H1 (cell line): ENCODE measurements around the gene NUDC. TPM values are rescaled to one million over a fixed set of nuclear protein-coding genes. Genes with fewer than 3 reads are reported as not detected.

ENCODE experiments used
- CTCF ChIA-PET: fragments of 300-600 bp; sonication (Branson Sonifier 250); formaldehyde crosslinking; loops from one replicate; lab custom pipeline; 2021; ENCODE audit not compliant: partially characterized antibody; lab: Charles Lee
- POLR2A ChIA-PET: fragments of 300-600 bp; sonication (Branson Sonifier 250); formaldehyde crosslinking; loops from one replicate; lab custom pipeline; 2021; ENCODE audit warnings: inconsistent platforms; ENCODE audit not compliant: partially characterized antibody; lab: Charles Lee
- DNase-seq, 2 experiments: peaks; one replicate each; pipeline versions ENCODE4 v3.0.0 to v3.0.0-alpha.2; 2010 to 2022; ENCODE audit warnings: low spot score in 2 of 2, low read depth in 1 of 2, mixed read lengths in 1 of 2
- FAIRE-seq: peaks from 2 replicates; lab custom pipeline; 2011; peaks lifted over from hg19 to GRCh38; lab: Jason Lieb, UNC
- H2AFZ ChIP-seq: 2 replicates; pipeline ENCODE4 v1.8.1; 2012; ENCODE audit warnings: low read length, inconsistent platforms
- H2AK5ac ChIP-seq: 2 replicates; pipeline ENCODE4 v1.6.1; 2013; ENCODE audit warnings: low read depth, low read length
- H2BK120ac ChIP-seq: replicated peaks from 2 replicates; pipeline ENCODE3; 2013; ENCODE audit warnings: low read depth, low read length, inconsistent platforms
- H2BK12ac ChIP-seq: 2 replicates; pipeline ENCODE4 v1.6.1; 2013; ENCODE audit warnings: low read depth, low read length
- H2BK15ac ChIP-seq: 2 replicates; pipeline ENCODE4 v1.6.1; 2013; ENCODE audit warnings: low read length
- H2BK20ac ChIP-seq: 2 replicates; pipeline ENCODE4 v1.6.1; 2013; ENCODE audit warnings: low read length
- H2BK5ac ChIP-seq: 2 replicates; pipeline ENCODE4 v1.6.1; 2013; ENCODE audit warnings: low read depth, low read length
- H3K14ac ChIP-seq: 2 replicates; pipeline ENCODE4 v1.6.1; 2013; ENCODE audit warnings: inconsistent platforms; ENCODE audit not compliant: insufficient read length
- H3K18ac ChIP-seq: 2 replicates; pipeline ENCODE4 v1.6.1; 2013; ENCODE audit warnings: low read length; ENCODE audit errors: extremely low read depth
- H3K23ac ChIP-seq: 2 replicates; pipeline ENCODE4 v1.6.1; 2013; ENCODE audit warnings: inconsistent platforms; ENCODE audit not compliant: insufficient read length
- H3K23me2 ChIP-seq: 2 replicates; pipeline ENCODE4 v1.6.1; 2013; ENCODE audit warnings: low read depth, low read length
- H3K27ac ChIP-seq: 2 replicates; pipeline ENCODE4 v1.6.1; 2011; ENCODE audit warnings: low read depth, low read length, inconsistent platforms
- H3K27me3 ChIP-seq, 4 experiments: replicated peaks in 1 of 4; 1 replicate in 1 of 4; 2 replicates in 3 of 4; pipeline versions ENCODE4 v1.6.1 to v1.8.1; 2011 to 2013; ENCODE audit warnings: low read length in 3 of 4, mild to moderate bottlenecking in 3 of 4, inconsistent platforms in 2 of 4, mixed read lengths in 2 of 4, moderate library complexity in 1 of 4; ENCODE audit not compliant: control insufficient read depth in 3 of 4, insufficient read depth in 3 of 4; ENCODE audit errors: extremely low read depth in 1 of 4
- H3K36me3 ChIP-seq, 4 experiments: 2 replicates each; pipeline versions ENCODE4 v1.6.1 to v1.8.1; 2011 to 2013; ENCODE audit warnings: mild to moderate bottlenecking in 4 of 4, low read length in 3 of 4, moderate library complexity in 2 of 4, control low read depth in 1 of 4, inconsistent platforms in 1 of 4; ENCODE audit not compliant: insufficient read depth in 4 of 4, control insufficient read depth in 2 of 4
- H3K4ac ChIP-seq: replicated peaks from 2 replicates; pipeline ENCODE3; 2013; ENCODE audit warnings: low read length, low read depth, mixed read lengths, inconsistent platforms; ENCODE audit not compliant: insufficient read length
- H3K4me1 ChIP-seq, 4 experiments: replicated peaks in 1 of 4; 1 replicate in 1 of 4; 2 replicates in 3 of 4; pipeline versions ENCODE4 v1.6.1 to v1.8.1; 2011 to 2013; ENCODE audit warnings: low read length in 3 of 4, inconsistent platforms in 2 of 4, mixed read lengths in 1 of 4; ENCODE audit not compliant: insufficient read depth in 4 of 4, control insufficient read depth in 3 of 4
- H3K4me2 ChIP-seq, 2 experiments: 2 replicates each; pipeline versions ENCODE4 v1.6.1 to v1.8.1; 2011 to 2013; ENCODE audit warnings: low read depth in 2 of 2, low read length in 2 of 2, control low read depth in 1 of 2, inconsistent platforms in 1 of 2, mild to moderate bottlenecking in 1 of 2; ENCODE audit not compliant: insufficient read depth in 1 of 2
- H3K4me3 ChIP-seq, 4 experiments: fragments of 200-600, 300-600 bp in 1 of 4; sonication (generic), shearing (Covaris generic), sonication (Bioruptor Twin) in 1 of 4; 2 replicates each; pipeline versions ENCODE4 v1.5.1 to v1.8.1; 2011 to 2016; ENCODE audit warnings: low read length in 4 of 4, low read depth in 3 of 4, control low read depth in 2 of 4, inconsistent platforms in 2 of 4, mild to moderate bottlenecking in 2 of 4, mixed read lengths in 1 of 4, moderate library complexity in 1 of 4; ENCODE audit not compliant: insufficient read depth in 2 of 4; ENCODE audit errors: extremely low read depth in 1 of 4
- H3K56ac ChIP-seq: replicated peaks from 2 replicates; pipeline ENCODE3; 2013; ENCODE audit warnings: low read depth, mild to moderate bottlenecking, mixed read lengths, low read length, inconsistent platforms; ENCODE audit not compliant: insufficient read length
- H3K79me1 ChIP-seq: 2 replicates; pipeline ENCODE4 v1.6.1; 2013; ENCODE audit warnings: low read depth, low read length, control low read depth
- H3K79me2 ChIP-seq, 2 experiments: 2 replicates each; pipeline versions ENCODE4 v1.6.1 to v1.8.1; 2012 to 2013; ENCODE audit warnings: low read length in 2 of 2, mild to moderate bottlenecking in 2 of 2, inconsistent platforms in 1 of 2; ENCODE audit not compliant: insufficient read depth in 2 of 2, control insufficient read depth in 1 of 2
- H3K9ac ChIP-seq, 4 experiments: replicated peaks in 1 of 4; 1 replicate in 1 of 4; 2 replicates in 3 of 4; pipeline versions ENCODE4 v1.6.1 to v1.8.1; 2011 to 2013; ENCODE audit warnings: low read depth in 3 of 4, low read length in 3 of 4, control low read depth in 2 of 4, mild to moderate bottlenecking in 2 of 4, moderate library complexity in 2 of 4, inconsistent platforms in 1 of 4; ENCODE audit errors: extremely low read depth in 1 of 4
- H3K9me3 ChIP-seq, 2 experiments: 2 replicates each; pipeline versions ENCODE4 v1.6.1 to v1.8.1; 2012 to 2013; ENCODE audit warnings: mild to moderate bottlenecking in 2 of 2, moderate library complexity in 2 of 2, control low read depth in 1 of 2, inconsistent platforms in 1 of 2, low read depth in 1 of 2, low read length in 1 of 2, mixed read lengths in 1 of 2; ENCODE audit not compliant: insufficient read depth in 2 of 2
- H4K20me1 ChIP-seq, 2 experiments: replicated peaks in 1 of 2; 2 replicates each; pipeline versions ENCODE3 to v1.8.1; 2011 to 2013; ENCODE audit warnings: inconsistent platforms in 2 of 2, low read length in 2 of 2, mild to moderate bottlenecking in 1 of 2; ENCODE audit not compliant: insufficient read depth in 2 of 2, control insufficient read depth in 1 of 2
- H4K5ac ChIP-seq: 2 replicates; pipeline ENCODE4 v1.6.1; 2013; ENCODE audit warnings: low read length, low read depth, mixed read lengths, inconsistent platforms; ENCODE audit not compliant: insufficient read length
- H4K8ac ChIP-seq: 2 replicates; pipeline ENCODE4 v1.8.0; 2013; ENCODE audit warnings: mild to moderate bottlenecking, moderate library complexity, low read length, inconsistent platforms; ENCODE audit not compliant: insufficient read depth; ENCODE audit errors: extremely low read depth
- H4K91ac ChIP-seq: replicated peaks from 2 replicates; pipeline ENCODE3; 2013; ENCODE audit warnings: low read length, mixed read lengths, inconsistent platforms; ENCODE audit not compliant: insufficient read length
- ASH2L ChIP-seq: fragments of 200-600, 300-600 bp; sonication (generic); IDR thresholded peaks from one replicate; pipeline ENCODE4 v1.7.1; 2017; ENCODE audit warnings: low read length
- ATF3 ChIP-seq: IDR thresholded peaks from 2 replicates; pipeline ENCODE4 v1.6.1; 2011; ENCODE audit warnings: low read depth, mild to moderate bottlenecking, low read length; ENCODE audit not compliant: insufficient read depth
- CHD2 ChIP-seq: IDR thresholded peaks from 2 replicates; pipeline ENCODE4 v1.6.1; 2012; ENCODE audit warnings: low read length, improper control_type of control experiment
- HDAC6 ChIP-seq: IDR thresholded peaks from one replicate; pipeline ENCODE4 v1.7.1; 2012; ENCODE audit warnings: low read depth, mild to moderate bottlenecking, inconsistent platforms, low read length, moderate library complexity
- JUND ChIP-seq: IDR thresholded peaks from 2 replicates; pipeline ENCODE4 v1.6.1; 2011; ENCODE audit warnings: mild to moderate bottlenecking, improper control_type of control experiment, low read length
- MAFK ChIP-seq: IDR thresholded peaks from 2 replicates; pipeline ENCODE4 v1.6.1; 2012; ENCODE audit warnings: low read depth, mild to moderate bottlenecking, improper control_type of control experiment, low read length
- PHF8 ChIP-seq: fragments of 200-600 bp; sonication (generic); conservative IDR thresholded peaks from 2 replicates; pipeline ENCODE4 v1.7.1; 2012; ENCODE audit warnings: low read depth, mild to moderate bottlenecking, inconsistent platforms, low read length, moderate library complexity
- POU5F1 ChIP-seq: IDR thresholded peaks from 2 replicates; pipeline ENCODE4 v1.6.1; 2011; ENCODE audit warnings: low read depth, mild to moderate bottlenecking, low read length, moderate library complexity
- RFX5 ChIP-seq: IDR thresholded peaks from 2 replicates; pipeline ENCODE4 v1.6.1; 2011; ENCODE audit warnings: low read depth, low read length, improper control_type of control experiment, borderline replicate concordance
- RNF2 ChIP-seq: fragments of 200-900, 300-1000 bp; sonication (generic); IDR thresholded peaks from 2 replicates; pipeline ENCODE4 v1.7.1; 2016; ENCODE audit warnings: borderline replicate concordance, low read depth, mild to moderate bottlenecking, antibody characterized with exemption, low read length; ENCODE audit not compliant: poor library complexity, severe bottlenecking; ENCODE audit errors: missing control alignments
- SIN3A ChIP-seq, 2 experiments: IDR thresholded peaks in 1 of 2; conservative IDR thresholded peaks in 1 of 2; 2 replicates each; pipeline ENCODE4 v1.6.1; 2011 to 2012; ENCODE audit warnings: low read length in 2 of 2, improper control_type of control experiment in 1 of 2, low read depth in 1 of 2, mild to moderate bottlenecking in 1 of 2
- ZNF274 ChIP-seq: IDR thresholded peaks from 2 replicates; pipeline ENCODE4 v1.7.0; 2012; ENCODE audit warnings: low read length, borderline replicate concordance; ENCODE audit errors: extremely low read depth
- WGBS, 2 experiments: shearing (Covaris generic) in 1 of 2; methylation state at CpG; one replicate each; pipeline versions ENCODE4 v1.1.6 to v1.1.7; 2013 to 2015; ENCODE audit warnings: low lambda C conversion rate in 2 of 2, mixed read lengths in 2 of 2, inconsistent platforms in 1 of 2, low coverage in 1 of 2, missing lambda C conversion rate in 1 of 2; ENCODE audit not compliant: insufficient replicate concordance in 2 of 2, insufficient coverage in 1 of 2, insufficient read length in 1 of 2; ENCODE audit errors: extremely low coverage in 1 of 2, missing lambda C conversion rate in 1 of 2; 5-methylcytosine and 5-hydroxymethylcytosine counted together
- polyA plus RNA-seq, 7 experiments: library from polyadenylated mRNA; depleted of rRNA in 3 of 7; stranded (reverse) in 5 of 7; unstranded in 2 of 7; fragments of >200 nt in 5 of 7; fragments of 200-250 nt in 2 of 7; gene quantifications; 1 replicate in 5 of 7; 2 replicates in 1 of 7; 4 replicates in 1 of 7; pipeline versions ENCODE4 v1.2.1 to v1.2.3, GENCODE V29; 2011 to 2013; ENCODE audit warnings: missing spikeins in 2 of 7, mixed read lengths in 2 of 7
- total RNA-seq: library from RNA; stranded (reverse); fragmentation: NEBNext Ultra II Directional; extraction: Animal tissue kit (Norgen Biotek cat#: 25700); gene quantifications from 2 replicates; pipeline ENCODE4 v1.2.1, GENCODE V29; 2021

Gene NUDC
- total and polyA plus RNA-seq, 2 of the 8 experiments (the other 6 are each of a cell fraction or from before 2014, with no cell fraction given) = 43.2 to 131 TPM

- no peak overlapping the region for H2BK20ac ChIP-seq
- H3K23ac ChIP-seq = no peak overlapping the region
- no peak overlapping the region for H3K56ac ChIP-seq
- H4K20me1 ChIP-seq = peaks cover 8 to 21% of the 10 kb centered on the region in 2 experiments
- H3K4me3 ChIP-seq = no peak overlapping the region
- H3K36me3 ChIP-seq = peaks cover 21 to 66% (median 45%) of the 10 kb centered on the region in 4 experiments
- no peak overlapping the region for H2BK120ac ChIP-seq
- no peak overlapping the region for H3K14ac ChIP-seq
- no peaks in the 10 kb centered on the region for H3K9me3 ChIP-seq
- FAIRE-seq = no peak
- H2BK5ac ChIP-seq = no peak overlapping the region
- no peak overlapping the region for H3K27ac ChIP-seq
- H2BK12ac ChIP-seq = no peak overlapping the region
- no peak overlapping the region for H4K5ac ChIP-seq
- no peak overlapping the region for H2AFZ ChIP-seq
- TF ChIP-seq RNF2 (no peak), CHD2 (no peak), ZNF274 (no peak), MAFK (no peak), PHF8 (no peak), SIN3A (conservative IDR thresholded peaks at IDR 0.05 in 1 of 2, IDR thresholded peaks at IDR 0.05 in 1 of 2; ENCODE audit: low read depth in 1 of 2, low read length in 2 of 2) (no peak), POU5F1 (no peak), ASH2L (no peak), JUND (no peak), HDAC6 (no peak), ATF3 (no peak), RFX5 (no peak)
- TF ChIP-seq, all 59 proteins: peak for 0
- H3K79me2 ChIP-seq = peaks cover 0 to 22% of the 10 kb centered on the region in 2 experiments; a peak in 2 of 4 replicates
- ChIA-PET POLR2A (interaction anchor here (1.1 to 2.1 kb wide), 4 partner anchors 9 to 20 kb away, joined by 3 to 8 read pairs (median 5); partner anchors contain the start of gene NUDC), CTCF (interaction anchor here (0.8 kb wide), 1 partner anchor 9 kb away, joined by 3 read pairs; no protein-coding TSS in a partner anchor)
- H3K4me1 ChIP-seq = peaks cover 0 to 3% (median 0%) of the 10 kb centered on the region in 4 experiments; a peak in 1 of 7 replicates
- WGBS, 2 experiments = 92% methylated on average over 10 of the region's 10 CpGs; no CpG with 5 or more reads in 1 of the 2 experiments
- no peaks in the 10 kb centered on the region for H3K27me3 ChIP-seq
- no peak overlapping the region for H3K4ac ChIP-seq
- no peak overlapping the region for H2BK15ac ChIP-seq
- no peak overlapping the region for H2AK5ac ChIP-seq
- H3K18ac ChIP-seq = no peak overlapping the region
- DNase-seq = no peak
- H4K8ac ChIP-seq = no peak overlapping the region
- no peak overlapping the region for H4K91ac ChIP-seq
- peaks cover 8% of the 10 kb centered on the region; the same call in 1 of the 2 replicates for H3K79me1 ChIP-seq
- H3K23me2 ChIP-seq = no peaks in the 10 kb centered on the region
- H3K4me2 ChIP-seq = no peak overlapping the region
- H3K9ac ChIP-seq = no peak overlapping the region
These were observed 19.8 kb downstream of the NUDC start for GRCh38 chr1:26941311-26941710.
